NOMO-1 (cell line): ENCODE data around the gene SYNJ2.
A peak's percentile ranks its signal among the peaks of the same experiment; 100 is the strongest.

Experiments
- DNase-seq, 2 experiments: peaks; one replicate each; lab custom pipeline; 2025; ENCODE audit not compliant: unreplicated experiment in 2 of 2; lab: John Stamatoyannopoulos, UW

SYNJ2 gene

DNA sequence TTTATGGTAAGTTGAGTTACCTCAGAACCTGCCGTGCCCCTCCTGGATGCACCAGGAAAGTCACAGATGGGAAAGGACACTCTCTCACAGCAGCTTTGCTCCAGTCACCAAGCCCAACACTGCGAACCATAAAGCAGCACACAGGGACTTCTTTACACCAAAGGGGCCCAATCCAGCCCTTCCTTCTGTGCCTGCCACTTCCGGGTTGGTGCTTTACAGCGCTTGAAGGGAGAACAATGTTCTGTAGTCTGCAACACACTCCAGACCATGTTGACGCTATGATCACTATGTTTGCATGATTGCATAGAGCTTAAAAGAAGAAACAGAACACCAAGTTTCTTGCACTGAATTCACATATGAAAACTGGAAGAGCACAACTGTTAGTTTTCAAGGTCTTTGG is 129.3 kb downstream of the SYNJ2 start:
- no peak for DNase-seq

DNA sequence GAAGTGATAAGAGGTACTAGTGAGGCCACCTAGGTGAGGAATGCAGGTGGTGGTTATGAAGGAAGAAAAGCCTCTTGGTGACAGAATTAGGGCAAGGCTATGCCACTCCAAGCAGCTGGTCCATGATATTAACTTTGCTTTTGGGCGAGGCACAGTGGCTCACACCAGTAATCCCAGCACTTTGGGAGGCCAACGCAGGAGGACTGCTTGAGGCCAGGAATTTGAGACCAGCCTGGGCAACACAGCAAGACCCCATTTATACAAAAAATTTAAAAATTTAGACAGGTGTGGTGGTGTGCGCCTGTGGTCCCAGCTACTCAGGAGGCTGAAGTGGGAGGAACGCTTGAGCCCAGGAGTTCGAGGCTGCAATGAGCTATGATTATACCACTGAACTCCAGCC is 130.3 kb downstream of the SYNJ2 start:
- no peak for DNase-seq

DNA sequence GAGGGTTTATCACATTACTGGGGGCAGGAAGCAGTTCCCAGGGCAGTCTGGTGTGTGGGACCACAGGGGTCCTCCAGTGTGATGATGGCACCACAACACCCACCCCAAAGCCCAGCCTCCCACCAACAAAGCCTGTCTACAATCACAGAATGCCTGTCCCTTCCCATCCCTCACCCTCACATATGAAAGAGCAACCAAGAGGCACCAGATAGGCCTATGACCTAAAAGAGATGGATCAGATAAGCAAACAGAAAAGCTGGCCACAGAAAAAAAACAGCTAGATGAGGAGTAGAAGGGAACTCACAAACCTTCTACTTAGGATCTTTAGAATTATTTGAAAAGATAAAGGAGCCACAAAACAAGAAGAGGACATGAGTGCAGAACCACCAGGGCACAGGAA is 132.1 kb downstream of the SYNJ2 start:
- DNase-seq = no peak

GRCh38 chr6:158115102-158115501 is 133.4 kb downstream of the SYNJ2 start:
- no peak for DNase-seq

GRCh38 chr6:158115508-158115907 is 133.8 kb downstream of the SYNJ2 start:
- DNase-seq = no peak

- no peak for DNase-seq
Measured at GRCh38 chr6:158118886-158119285, 137.2 kb downstream of the SYNJ2 start.

DNA sequence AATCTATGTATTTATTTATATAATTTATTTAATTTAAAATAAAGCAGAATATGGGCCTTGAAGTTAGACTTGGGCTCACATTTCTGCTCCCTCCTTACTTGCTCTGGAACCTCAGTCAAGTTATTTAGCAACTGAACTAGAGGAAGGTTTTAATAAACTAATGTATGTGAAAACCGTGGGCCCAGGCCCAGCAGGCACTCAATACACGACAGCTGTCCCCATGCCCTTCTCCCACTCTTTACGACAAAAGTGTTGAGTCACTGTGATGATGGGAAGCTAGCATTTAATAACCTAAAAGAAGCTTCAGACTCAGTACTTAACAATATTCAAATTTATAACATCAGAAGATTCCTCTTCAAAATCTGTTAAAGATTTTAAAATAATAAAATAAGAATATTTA is 139.7 kb downstream of the SYNJ2 start:
- DNase-seq = no peak

DNA sequence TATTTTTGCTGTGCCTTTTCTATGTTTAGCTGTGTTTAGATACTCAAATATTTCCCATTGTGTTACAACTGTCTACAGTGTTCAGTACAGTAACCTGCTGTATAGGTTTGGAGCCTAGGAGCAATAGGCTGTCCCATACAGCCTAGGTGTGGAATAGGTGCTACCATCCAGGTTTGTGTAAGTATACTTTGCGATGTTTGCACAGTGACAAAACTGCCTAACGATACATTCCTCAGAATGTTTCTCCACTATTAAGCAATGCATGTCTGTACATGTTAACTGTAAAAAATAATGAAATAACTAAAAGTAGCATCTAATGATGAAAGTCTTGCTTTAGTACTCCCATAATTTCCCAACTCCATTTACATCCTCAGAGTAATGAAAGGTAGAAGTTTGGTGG is 140.4 kb downstream of the SYNJ2 start:
- no peak for DNase-seq

DNA sequence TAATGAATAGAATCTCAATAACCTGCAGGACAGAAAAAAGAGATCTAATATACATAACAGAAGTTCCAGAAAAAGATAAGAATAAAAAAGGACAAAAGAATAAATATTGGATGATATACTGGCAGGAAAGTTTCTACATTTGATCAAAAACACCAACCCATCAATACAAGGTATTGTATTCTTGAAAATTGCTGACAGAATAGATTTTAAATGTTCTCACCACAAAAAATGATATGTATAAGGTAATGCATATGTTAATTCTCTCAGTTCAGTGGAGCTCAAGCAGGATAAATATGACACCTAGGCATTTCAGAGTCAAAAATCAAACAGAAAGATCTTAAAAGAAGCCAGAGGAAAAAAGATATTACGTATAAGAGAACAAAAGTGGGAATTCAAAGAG is 142.6 kb downstream of the SYNJ2 start:
- no peak for DNase-seq

- DNase-seq = no peak
Measured at GRCh38 chr6:158125271-158125670, 143.6 kb downstream of the SYNJ2 start.

- peak; percentile 8 to 51 for DNase-seq
Measured at GRCh38 chr6:158131926-158132325, 150.3 kb downstream of the SYNJ2 start.

DNA sequence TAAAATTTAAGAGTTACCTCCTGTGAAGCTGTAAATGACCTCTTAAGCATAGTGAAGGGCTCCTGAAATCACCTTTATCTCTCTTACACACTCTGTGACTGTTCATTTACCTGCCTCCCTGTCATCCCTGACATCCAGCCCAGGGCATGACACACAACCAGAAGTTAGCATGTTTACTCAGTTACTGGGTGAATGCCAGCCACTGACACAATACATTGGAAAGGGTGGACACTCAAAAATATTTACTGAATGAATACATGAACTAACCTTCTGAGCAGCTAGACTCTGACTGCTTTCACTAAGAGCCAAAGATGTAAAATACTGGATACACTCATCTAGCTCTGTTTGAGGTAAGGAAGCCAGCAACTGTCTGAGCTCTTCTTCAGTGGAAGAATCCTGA is 161.1 kb downstream of the SYNJ2 start:
- DNase-seq = no peak

DNA sequence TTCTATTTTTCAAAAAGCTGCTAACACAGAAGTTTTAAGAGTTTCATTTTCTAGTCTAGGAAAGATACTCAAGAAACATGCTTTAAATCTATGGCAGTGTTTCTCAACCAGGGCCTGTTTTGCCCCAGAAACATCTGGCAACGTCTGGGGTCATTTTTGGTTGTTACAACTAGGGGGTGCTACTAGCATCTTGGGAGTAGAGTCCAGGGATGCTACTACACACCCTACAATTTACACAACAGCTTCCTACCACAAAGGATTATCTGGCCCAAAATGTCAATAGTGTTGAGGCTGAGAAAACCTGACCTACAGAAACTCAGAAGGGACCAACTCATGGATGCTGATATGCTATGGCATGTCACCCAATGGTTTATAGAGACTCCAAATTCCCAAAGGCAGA is 162.0 kb downstream of the SYNJ2 start:
- peak in 1 of 2 experiments; percentile 3 for DNase-seq
